ENCODE results near the gene TM4SF18. TPM values are rescaled to one million over a fixed set of nuclear protein-coding genes. Genes with fewer than 3 reads are reported as not detected.

Gene TM4SF18
- total RNA-seq, 2 donors from 2014 or later, result not detected

- Mint-ChIP-seq H3K36me3 (ENCODE audit: insufficient read depth in 2 of 2) (no peaks in the 10 kb centered on the region), H3K4me3 (no peak overlapping the region), H3K27ac (no peak overlapping the region), H3K27me3 (ENCODE audit: low read depth) (no peaks in the 10 kb centered on the region), H3K9me3 (no peaks in the 10 kb centered on the region), H3K4me1 (ENCODE audit: low read depth) (peaks cover 10% of the 10 kb centered on the region)
- DNase-seq (no peak), ATAC-seq (replicated peaks in 1 of 2) (no peak)
These were observed 52.6 kb downstream of the TM4SF18 start for GRCh38 chr3:149280671-149281349.

GRCh38 chr3:149278911-149279310 lies 54.5 kb downstream of the TM4SF18 start:
- ATAC-seq (replicated peaks in 1 of 2) (no peak), DNase-seq (no peak)
- no peaks in the 10 kb centered on the region for H3K36me3 Mint-ChIP-seq (ENCODE audit: insufficient read depth in 2 of 2)
- peaks cover 10% of the 10 kb centered on the region for H3K4me1 Mint-ChIP-seq (ENCODE audit: low read depth)
- H3K4me3 Mint-ChIP-seq, result no peak overlapping the region
- H3K9me3 Mint-ChIP-seq, result no peaks in the 10 kb centered on the region
- H3K27ac Mint-ChIP-seq, result no peak overlapping the region
- no peaks in the 10 kb centered on the region for H3K27me3 Mint-ChIP-seq (ENCODE audit: low read depth)

DNA sequence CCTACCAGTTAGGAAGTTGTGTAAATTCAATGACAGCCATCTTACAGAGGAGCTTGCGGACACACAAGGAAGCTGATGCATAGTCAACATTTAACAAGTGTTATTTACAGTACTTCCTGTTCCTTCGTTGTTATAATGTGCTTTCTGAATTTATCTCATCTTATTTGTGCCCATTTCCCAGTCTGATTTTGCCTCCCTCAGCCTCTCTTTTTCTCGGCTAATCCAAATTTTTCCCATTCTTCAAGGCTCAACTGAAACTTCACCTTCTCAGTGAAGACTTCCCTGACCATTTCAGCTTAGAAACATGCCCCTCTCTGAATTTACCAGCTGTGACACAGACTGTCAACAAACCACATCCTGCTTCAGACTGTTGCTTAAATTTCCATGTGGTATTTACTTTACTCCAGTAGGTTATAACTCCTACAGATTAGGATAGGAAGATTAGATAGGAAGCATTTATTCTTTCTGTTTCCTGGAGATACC lies 56.1 kb downstream of the TM4SF18 start:
- Mint-ChIP-seq H3K4me1 (ENCODE audit: low read depth) (peaks cover 10% of the 10 kb centered on the region), H3K36me3 (ENCODE audit: insufficient read depth in 2 of 2) (no peaks in the 10 kb centered on the region), H3K27ac (peak overlapping the region; percentile 80), H3K27me3 (ENCODE audit: low read depth) (no peaks in the 10 kb centered on the region), H3K4me3 (peak overlapping the region; percentile 15 to 73), H3K9me3 (no peaks in the 10 kb centered on the region)
- peak in 1 of 2 donors; percentile 76 for ATAC-seq (replicated peaks in 1 of 2)
- DNase-seq, result no peak

- Mint-ChIP-seq H3K27ac (peak overlapping the region; percentile 80), H3K9me3 (no peaks in the 10 kb centered on the region), H3K36me3 (ENCODE audit: insufficient read depth in 2 of 2) (no peaks in the 10 kb centered on the region), H3K4me1 (ENCODE audit: low read depth) (peaks cover 10% of the 10 kb centered on the region), H3K4me3 (no peak overlapping the region), H3K27me3 (ENCODE audit: low read depth) (no peaks in the 10 kb centered on the region)
- no peak for ATAC-seq (replicated peaks in 1 of 2)
- no peak for DNase-seq
These were observed 56.8 kb downstream of the TM4SF18 start for GRCh38 chr3:149276619-149277018.

DNA sequence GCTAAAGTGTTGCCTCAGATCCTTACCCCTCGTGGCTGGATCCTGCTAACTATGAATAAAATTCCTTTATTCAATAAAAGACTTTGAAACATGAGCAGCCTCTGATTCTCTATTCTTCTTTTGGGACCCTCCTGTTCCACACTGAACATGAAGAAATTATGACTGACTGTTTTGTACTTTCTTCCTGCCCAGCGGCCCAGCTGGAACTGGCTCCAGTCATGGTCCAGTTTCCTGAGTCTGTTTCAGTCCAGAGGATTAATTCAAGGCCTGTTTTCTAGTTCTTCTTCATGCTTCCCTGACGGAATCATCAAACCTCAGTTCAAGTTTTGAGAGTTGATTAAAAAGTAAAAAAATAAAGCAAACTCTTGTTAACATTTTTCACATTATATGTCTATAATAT lies 59.2 kb downstream of the TM4SF18 start:
- Mint-ChIP-seq H3K9me3 (no peaks in the 10 kb centered on the region), H3K36me3 (ENCODE audit: insufficient read depth in 2 of 2) (no peaks in the 10 kb centered on the region), H3K4me1 (ENCODE audit: low read depth) (peaks cover 10% of the 10 kb centered on the region), H3K4me3 (no peak overlapping the region), H3K27me3 (ENCODE audit: low read depth) (no peaks in the 10 kb centered on the region), H3K27ac (no peak overlapping the region)
- ATAC-seq (replicated peaks in 1 of 2), result no peak
- no peak for DNase-seq

GRCh38 chr3:149273096-149273751 lies 60.2 kb downstream of the TM4SF18 start:
- Mint-ChIP-seq H3K4me1 (ENCODE audit: low read depth) (peaks cover 10% of the 10 kb centered on the region), H3K27me3 (ENCODE audit: low read depth) (no peaks in the 10 kb centered on the region), H3K9me3 (no peaks in the 10 kb centered on the region), H3K36me3 (ENCODE audit: insufficient read depth in 2 of 2) (no peaks in the 10 kb centered on the region), H3K27ac (no peak overlapping the region), H3K4me3 (no peak overlapping the region)
- DNase-seq (peak; percentile 18 to 20), ATAC-seq (replicated peaks in 1 of 2) (peak; percentile 77)

GRCh38 chr3:149271669-149272068 lies 61.8 kb downstream of the TM4SF18 start:
- Mint-ChIP-seq H3K27me3 (ENCODE audit: low read depth) (no peaks in the 10 kb centered on the region), H3K27ac (no peak overlapping the region), H3K4me1 (ENCODE audit: low read depth) (no peaks in the 10 kb centered on the region), H3K4me3 (no peak overlapping the region), H3K9me3 (no peaks in the 10 kb centered on the region), H3K36me3 (ENCODE audit: insufficient read depth in 2 of 2) (no peaks in the 10 kb centered on the region)
- no peak for ATAC-seq (replicated peaks in 1 of 2)
- no peak for DNase-seq

DNA sequence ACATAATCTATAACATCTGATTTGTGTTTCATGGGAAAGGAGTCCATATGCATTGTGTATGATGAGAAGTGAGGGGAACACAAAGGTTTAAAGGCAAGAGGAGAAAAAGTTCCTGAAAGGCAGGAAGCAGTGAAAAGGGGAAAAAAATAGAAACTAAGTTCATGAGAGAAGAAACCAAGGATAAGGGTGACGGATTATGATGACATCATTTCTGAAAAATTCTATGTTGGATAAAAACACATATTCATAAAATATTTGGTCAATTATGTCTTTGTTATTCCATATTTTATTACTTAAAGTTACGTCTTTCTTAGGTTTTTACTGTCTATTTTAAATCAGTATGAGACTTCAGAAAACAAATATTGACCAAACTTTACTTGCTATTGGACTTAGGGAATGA lies 63.3 kb downstream of the TM4SF18 start:
- Mint-ChIP-seq H3K4me1 (ENCODE audit: low read depth) (no peaks in the 10 kb centered on the region), H3K4me3 (no peak overlapping the region), H3K27me3 (ENCODE audit: low read depth) (no peaks in the 10 kb centered on the region), H3K27ac (no peak overlapping the region), H3K36me3 (ENCODE audit: insufficient read depth in 2 of 2) (no peaks in the 10 kb centered on the region), H3K9me3 (no peaks in the 10 kb centered on the region)
- DNase-seq (no peak), ATAC-seq (replicated peaks in 1 of 2) (no peak)

DNA sequence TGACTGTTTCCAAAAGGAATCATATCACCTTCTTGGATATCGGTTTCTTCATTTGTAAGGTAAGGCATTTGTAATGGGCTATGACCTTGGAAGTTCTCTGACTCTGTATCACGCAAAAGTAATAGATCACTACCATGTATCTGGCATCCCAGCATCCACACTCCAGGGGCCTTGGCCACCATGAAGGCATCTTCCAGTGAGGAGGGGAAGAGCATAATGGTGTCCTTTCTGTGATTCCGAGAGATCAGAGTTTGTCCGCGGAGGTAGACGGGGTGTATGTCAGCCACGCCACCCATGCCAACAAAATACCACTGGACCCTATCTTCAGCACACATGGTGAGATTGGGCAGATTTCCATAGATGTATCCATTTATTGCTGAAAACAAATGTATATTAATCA lies 63.7 kb downstream of the TM4SF18 start:
- Mint-ChIP-seq H3K27me3 (ENCODE audit: low read depth) (no peaks in the 10 kb centered on the region), H3K4me3 (no peak overlapping the region), H3K9me3 (no peaks in the 10 kb centered on the region), H3K36me3 (ENCODE audit: insufficient read depth in 2 of 2) (no peaks in the 10 kb centered on the region), H3K27ac (no peak overlapping the region), H3K4me1 (ENCODE audit: low read depth) (no peaks in the 10 kb centered on the region)
- no peak for ATAC-seq (replicated peaks in 1 of 2)
- no peak for DNase-seq

Other genes with a start within 250 kb of the TM4SF18 start
- 10 to 100 TPM; 28.0 to 31.9 TPM for gene HLTF, start 247.1 kb downstream of the TM4SF18 start, total RNA-seq
- gene HPS3, start 204.0 kb downstream of the TM4SF18 start, total RNA-seq, result 10 to 100 TPM; 18.9 to 22.2 TPM
- gene CP, start 111.8 kb downstream of the TM4SF18 start, total RNA-seq, result not detected
- under 1 TPM in 1 of 2 donors, not detected in 1; 0.23 TPM for gene TM4SF1, start 44.0 kb upstream of the TM4SF18 start, total RNA-seq
- not detected for gene TM4SF4, start 141.1 kb upstream of the TM4SF18 start, total RNA-seq

Measured in activated T-cell treated with anti-CD3 and anti-CD28 coated beads, Interleukin-2, amount 50 U/mL, for 72 hours (primary cell).